H4 (cell line): ENCODE measurements around the gene PPA2. TPM values are rescaled to one million over a fixed set of nuclear protein-coding genes. Genes with fewer than 3 reads are reported as not detected.
"Not testable (repeated sequence)": the region's sequence is repeated elsewhere in the genome, so short reads cannot be mapped to it uniquely, and the experiment has no call there.

Experiments
- DNase-seq: peaks from one replicate; pipeline ENCODE4 v3.0.0-alpha.2; 2015; ENCODE audit warnings: low spot score
- total RNA-seq: library from RNA; depleted of rRNA; stranded (reverse); fragments of >200 nt; shearing (Covaris generic); gene quantifications from 2 replicates; pipeline ENCODE4 v1.2.3, GENCODE V29; 2014

The PPA2 gene
- total RNA-seq, 1 experiment from 2014 or later, result 177 TPM

- DNase-seq, result not testable (repeated sequence)
Observed at GRCh38 chr4:105458541-105458940, 15.3 kb downstream of the PPA2 start.

- no peak for DNase-seq
Observed at GRCh38 chr4:105458001-105458400, 15.9 kb downstream of the PPA2 start.

GRCh38 chr4:105455998-105456397 is 17.9 kb downstream of the PPA2 start:
- DNase-seq, result no peak

- DNase-seq, result no peak
Observed at GRCh38 chr4:105455182-105455581, 18.7 kb downstream of the PPA2 start.

- DNase-seq, result no peak
Observed at GRCh38 chr4:105453550-105454205, 20.2 kb downstream of the PPA2 start.

GRCh38 chr4:105451346-105451745 is 22.5 kb downstream of the PPA2 start:
- no peak for DNase-seq

GRCh38 chr4:105440890-105441289 is 33.0 kb downstream of the PPA2 start:
- no peak for DNase-seq

GRCh38 chr4:105437637-105438036 is 36.2 kb downstream of the PPA2 start:
- DNase-seq, result no peak

GRCh38 chr4:105436414-105436813 is 37.4 kb downstream of the PPA2 start:
- DNase-seq, result no peak

GRCh38 chr4:105434940-105435339 is 38.9 kb downstream of the PPA2 start:
- DNase-seq, result no peak

- DNase-seq, result no peak
Observed at GRCh38 chr4:105433421-105433820, 40.4 kb downstream of the PPA2 start.

- no peak for DNase-seq
Observed at GRCh38 chr4:105432438-105432837, 41.4 kb downstream of the PPA2 start.

GRCh38 chr4:105430811-105431210 is 43.1 kb downstream of the PPA2 start:
- no peak for DNase-seq

- no peak for DNase-seq
Observed at GRCh38 chr4:105426187-105426897, 47.5 kb downstream of the PPA2 start.

- no peak for DNase-seq
Observed at GRCh38 chr4:105422207-105422920, 51.5 kb downstream of the PPA2 start.

- DNase-seq, result no peak
Observed at GRCh38 chr4:105417624-105418023, 56.2 kb downstream of the PPA2 start.

GRCh38 chr4:105415281-105415744 is 58.5 kb downstream of the PPA2 start:
- no peak for DNase-seq

- DNase-seq, result no peak
Observed at GRCh38 chr4:105414316-105414715, 59.5 kb downstream of the PPA2 start.

- DNase-seq, result not testable (repeated sequence)
Observed at GRCh38 chr4:105409135-105409534, 64.7 kb downstream of the PPA2 start.

GRCh38 chr4:105400901-105401677 is 72.8 kb downstream of the PPA2 start:
- no peak for DNase-seq

- peak; percentile 58 for DNase-seq
Observed at GRCh38 chr4:105399532-105400161, 74.2 kb downstream of the PPA2 start.
